WERI-Rb-1 (cell line): ENCODE data around the gene LRRC49.

Experiments used
- DNase-seq: peaks from one replicate; pipeline ENCODE4 v3.0.0-alpha.2; 2020
- H3K27ac ChIP-seq: fragments of 250-450 bp; sonication (Bioruptor Pico); 2 replicates; pipeline ENCODE4 v1.5.1; 2020; ENCODE audit warnings: mild to moderate bottlenecking, moderate library complexity
- H3K27me3 ChIP-seq: fragments of 250-450 bp; sonication (Bioruptor Pico); 2 replicates; pipeline ENCODE4 v1.5.1; 2021; ENCODE audit warnings: mild to moderate bottlenecking, low read depth, moderate library complexity; ENCODE audit not compliant: insufficient read depth, severe bottlenecking
- H3K36me3 ChIP-seq: fragments of 250-450 bp; sonication (Bioruptor Pico); 2 replicates; pipeline ENCODE4 v1.5.1; 2020; ENCODE audit warnings: mild to moderate bottlenecking, moderate library complexity
- H3K4me3 ChIP-seq: 2 replicates; pipeline ENCODE4 v1.5.1; 2011; ENCODE audit warnings: low read depth, mild to moderate bottlenecking, control low read depth, low read length
- H3K9me3 ChIP-seq: fragments of 250-450 bp; sonication (Bioruptor Pico); 2 replicates; pipeline ENCODE4 v1.5.1; 2021; ENCODE audit warnings: mild to moderate bottlenecking, moderate library complexity; ENCODE audit not compliant: severe bottlenecking
- CTCF ChIP-seq: IDR thresholded peaks from 2 replicates; pipeline ENCODE4 v1.5.1; 2011; ENCODE audit warnings: low read depth, mild to moderate bottlenecking, control low read depth, inconsistent platforms, low read length

Gene LRRC49

GRCh38 chr15:71078506-71079207 is 186.0 kb downstream of the LRRC49 start:
- no peaks in the 10 kb centered on the region for H3K9me3 ChIP-seq
- no peaks in the 10 kb centered on the region for H3K27me3 ChIP-seq
- no peaks in the 10 kb centered on the region for H3K36me3 ChIP-seq
- no peak overlapping the region for H3K4me3 ChIP-seq
- no peak for DNase-seq
- H3K27ac ChIP-seq, result no peak overlapping the region
- no peak for TF ChIP-seq CTCF

- H3K4me3 ChIP-seq, result no peak overlapping the region
- no peak for DNase-seq
Measured at GRCh38 chr15:71079208-71080044, 186.8 kb downstream of the LRRC49 start.

GRCh38 chr15:71080166-71080565 is 187.5 kb downstream of the LRRC49 start:
- no peak overlapping the region for H3K4me3 ChIP-seq
- H3K36me3 ChIP-seq, result no peaks in the 10 kb centered on the region
- no peak for DNase-seq
- no peak overlapping the region for H3K27ac ChIP-seq
- H3K27me3 ChIP-seq, result no peaks in the 10 kb centered on the region
- no peaks in the 10 kb centered on the region for H3K9me3 ChIP-seq
- TF ChIP-seq CTCF, result no peak

More at GRCh38 chr15:71079208-71080044, 186.8 kb downstream of the LRRC49 start:
- no peaks in the 10 kb centered on the region for H3K9me3 ChIP-seq
- no peaks in the 10 kb centered on the region for H3K36me3 ChIP-seq
- no peak overlapping the region for H3K27ac ChIP-seq
- no peaks in the 10 kb centered on the region for H3K27me3 ChIP-seq
- no peak for TF ChIP-seq CTCF

GRCh38 chr15:71080705-71081104 is 188.1 kb downstream of the LRRC49 start:
- no peak overlapping the region for H3K4me3 ChIP-seq
- no peak for DNase-seq
- no peaks in the 10 kb centered on the region for H3K36me3 ChIP-seq
- no peak for TF ChIP-seq CTCF
- no peak overlapping the region for H3K27ac ChIP-seq
- H3K27me3 ChIP-seq, result no peaks in the 10 kb centered on the region
- no peaks in the 10 kb centered on the region for H3K9me3 ChIP-seq

GRCh38 chr15:71082803-71083202 is 190.2 kb downstream of the LRRC49 start:
- no peak for DNase-seq
- no peak overlapping the region for H3K4me3 ChIP-seq
- H3K9me3 ChIP-seq, result no peaks in the 10 kb centered on the region
- no peaks in the 10 kb centered on the region for H3K36me3 ChIP-seq
- TF ChIP-seq CTCF, result no peak
- H3K27me3 ChIP-seq, result no peaks in the 10 kb centered on the region
- no peak overlapping the region for H3K27ac ChIP-seq
